ENCODE measurements around the gene GCNT4. TPM values are rescaled to one million over a fixed set of nuclear protein-coding genes. Genes with fewer than 3 reads are reported as not detected.

Gene GCNT4
- total RNA-seq, 2 experiments from 2014 or later, result 5.3 to 6.0 TPM

Other genes starting within 250 kb of the GCNT4 start
- gene FAM169A, start 186.2 kb downstream of the GCNT4 start, total RNA-seq, result 10 to 100 TPM; 10.2 to 11.6 TPM
- gene ANKRD31, start 184.3 kb upstream of the GCNT4 start, total RNA-seq, result under 1 TPM; 0.51 to 0.58 TPM